ENCODE data around the gene GAPVD1.

Gene GAPVD1

DNA sequence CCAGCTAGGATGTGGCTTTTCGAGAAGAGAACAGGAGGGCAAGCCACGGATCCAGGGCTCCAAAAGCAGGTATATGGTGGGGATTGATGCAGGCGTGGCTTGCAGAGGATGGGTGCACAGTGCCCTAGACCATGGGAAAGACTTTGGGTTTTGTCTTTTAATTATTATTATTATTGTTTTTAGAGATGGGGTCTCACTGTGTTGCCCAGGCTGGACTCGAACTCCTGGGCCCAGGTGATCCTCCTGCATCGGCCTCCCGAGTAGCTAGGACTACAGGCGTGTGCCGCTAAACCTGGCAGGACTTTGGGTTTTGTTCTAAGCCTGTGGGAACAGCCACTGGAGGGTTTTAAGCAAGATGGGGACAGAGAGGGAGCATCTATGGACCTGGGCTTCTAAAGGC lies 152.0 kb downstream of the GAPVD1 start:
- Mint-ChIP-seq H3K36me3 (no peaks in the 10 kb centered on the region), H3K27me3 (peaks cover 9% of the 10 kb centered on the region), H3K4me3 (no peak overlapping the region), H3K4me1 (peaks cover 7% of the 10 kb centered on the region), H3K9me3 (no peaks in the 10 kb centered on the region), H3K27ac (no peak overlapping the region)

DNA sequence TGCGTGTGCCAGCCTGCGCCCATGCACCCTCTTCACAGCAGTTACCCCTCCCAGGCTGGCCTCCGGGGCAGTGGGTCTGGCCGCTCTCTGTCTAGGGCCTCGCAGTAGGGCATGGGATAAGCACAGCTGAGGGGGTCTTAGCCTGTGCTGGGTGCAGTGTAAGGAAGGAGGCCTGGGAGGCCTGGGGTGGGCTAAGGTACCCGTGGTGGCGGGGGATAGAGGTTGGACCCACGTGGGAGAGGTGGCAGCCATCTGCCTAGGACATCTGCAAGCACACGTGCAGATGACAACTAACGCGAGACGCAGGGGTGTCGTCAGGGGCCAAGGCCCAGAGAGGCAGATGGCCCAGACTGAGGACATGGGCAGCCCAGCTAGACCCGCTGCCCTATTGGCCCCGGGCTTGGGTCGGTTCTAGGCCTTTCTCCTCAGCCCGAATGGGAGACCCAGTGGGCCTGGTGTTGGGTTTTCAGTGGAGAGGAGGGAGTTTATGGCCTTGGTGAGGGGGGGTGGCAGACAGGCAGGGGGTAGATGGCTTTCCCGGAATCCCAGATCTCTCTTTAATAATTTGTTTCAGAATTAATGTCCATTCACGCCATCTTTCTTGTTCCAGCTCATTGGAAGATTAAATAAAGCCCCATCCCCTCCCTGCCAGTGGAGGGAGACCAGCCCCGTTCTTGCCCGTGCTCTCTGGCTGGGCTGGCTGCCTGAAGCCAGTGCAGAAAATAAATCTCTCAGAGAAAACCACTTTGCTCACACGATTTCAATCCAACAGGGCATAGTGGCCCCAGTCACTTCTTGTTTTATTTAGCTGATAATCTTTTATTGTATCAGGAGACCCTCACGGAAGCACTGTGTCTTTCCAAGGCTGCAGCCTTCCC lies 154.2 kb downstream of the GAPVD1 start:
- H3K4me3 Mint-ChIP-seq, result no peak overlapping the region
- H3K36me3 Mint-ChIP-seq, result no peaks in the 10 kb centered on the region
- H3K27ac Mint-ChIP-seq, result no peak overlapping the region
- H3K9me3 Mint-ChIP-seq, result no peaks in the 10 kb centered on the region
- peaks cover 1% of the 10 kb centered on the region for H3K27me3 Mint-ChIP-seq
- H3K4me1 Mint-ChIP-seq, result no peaks in the 10 kb centered on the region

DNA sequence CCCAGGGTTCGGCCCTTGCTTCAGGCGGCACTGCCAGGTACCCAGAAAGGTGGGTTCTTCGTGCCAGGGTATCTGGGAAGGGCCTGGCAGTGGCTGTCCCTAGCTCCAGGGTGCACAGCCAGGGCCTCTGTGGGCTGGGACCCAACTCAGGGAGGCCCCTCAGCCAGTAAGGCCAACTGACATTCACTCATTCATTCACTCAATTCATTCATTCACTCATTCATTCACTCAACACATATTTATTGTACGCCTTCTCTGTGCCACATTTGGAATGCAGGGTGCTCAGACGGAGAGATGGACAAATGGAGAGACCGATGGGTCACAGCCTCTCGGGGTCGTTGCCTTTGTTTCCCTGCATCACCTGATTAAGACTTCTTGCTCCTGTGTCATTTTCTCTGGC lies 154.9 kb downstream of the GAPVD1 start:
- no peaks in the 10 kb centered on the region for H3K27me3 Mint-ChIP-seq
- no peak overlapping the region for H3K27ac Mint-ChIP-seq

More for the DNA sequence above, 154.9 kb downstream of the GAPVD1 start:
- Mint-ChIP-seq H3K4me3 (no peak overlapping the region), H3K36me3 (no peaks in the 10 kb centered on the region), H3K4me1 (no peaks in the 10 kb centered on the region), H3K9me3 (no peaks in the 10 kb centered on the region)

All from activated naive CD4-positive, alpha-beta T cell treated with anti-CD3 and anti-CD28 coated beads, Interleukin-2, amount 50 U/mL, for 24 hours (primary cell).